Fibroblast of skin of left quadriceps (primary cell): Measurements from ENCODE around the gene BCL2L13.
A peak's percentile ranks its signal among the peaks of the same experiment; 100 is the strongest.

ENCODE experiments used
- DNase-seq, 2 experiments: peaks; one replicate each; pipeline ENCODE4 v3.0.0-alpha.2; 2013; ENCODE audit warnings: low read depth in 2 of 2

The BCL2L13 gene

DNA sequence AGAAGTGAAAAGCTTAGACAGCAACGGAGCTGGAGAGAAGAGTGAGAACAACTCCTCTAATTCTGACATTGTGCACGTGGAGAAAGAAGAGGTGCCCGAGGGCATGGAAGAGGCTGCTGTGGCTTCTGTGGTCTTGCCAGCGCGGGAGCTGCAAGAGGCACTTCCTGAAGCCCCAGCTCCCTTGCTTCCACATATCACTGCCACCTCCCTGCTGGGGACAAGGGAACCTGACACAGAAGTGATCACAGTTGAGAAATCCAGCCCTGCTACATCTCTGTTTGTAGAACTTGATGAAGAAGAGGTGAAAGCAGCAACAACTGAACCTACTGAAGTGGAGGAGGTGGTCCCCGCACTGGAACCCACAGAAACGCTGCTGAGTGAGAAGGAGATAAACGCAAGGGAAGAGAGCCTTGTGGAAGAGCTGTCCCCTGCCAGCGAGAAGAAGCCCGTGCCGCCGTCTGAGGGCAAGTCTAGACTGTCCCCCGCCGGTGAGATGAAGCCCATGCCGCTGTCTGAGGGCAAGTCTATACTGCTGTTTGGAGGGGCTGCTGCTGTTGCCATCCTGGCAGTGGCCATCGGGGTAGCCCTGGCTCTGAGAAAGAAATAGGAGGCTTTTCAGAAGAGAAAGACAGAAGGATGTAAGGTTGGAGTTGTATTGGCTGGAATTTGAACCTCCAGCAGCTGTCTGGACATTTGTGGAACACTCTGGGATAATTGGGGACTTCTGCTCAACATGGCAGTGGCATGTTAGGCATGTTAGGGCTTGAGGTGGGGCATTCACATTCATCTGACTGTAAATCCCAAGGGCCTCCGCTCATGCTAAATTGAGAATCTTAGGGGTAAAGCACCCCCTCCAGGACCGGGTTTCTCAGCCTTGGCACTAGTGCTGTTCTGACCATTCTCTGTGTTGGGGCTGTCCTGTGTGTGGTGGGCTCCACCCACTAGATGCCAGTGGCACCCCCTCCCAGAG is 88.7 kb downstream of the BCL2L13 start:
- no peak for DNase-seq

GRCh38 chr22:17728786-17729185 is 90.2 kb downstream of the BCL2L13 start:
- DNase-seq = no peak

- DNase-seq = no peak
Observed at GRCh38 chr22:17729561-17729960, 91.0 kb downstream of the BCL2L13 start.

DNA sequence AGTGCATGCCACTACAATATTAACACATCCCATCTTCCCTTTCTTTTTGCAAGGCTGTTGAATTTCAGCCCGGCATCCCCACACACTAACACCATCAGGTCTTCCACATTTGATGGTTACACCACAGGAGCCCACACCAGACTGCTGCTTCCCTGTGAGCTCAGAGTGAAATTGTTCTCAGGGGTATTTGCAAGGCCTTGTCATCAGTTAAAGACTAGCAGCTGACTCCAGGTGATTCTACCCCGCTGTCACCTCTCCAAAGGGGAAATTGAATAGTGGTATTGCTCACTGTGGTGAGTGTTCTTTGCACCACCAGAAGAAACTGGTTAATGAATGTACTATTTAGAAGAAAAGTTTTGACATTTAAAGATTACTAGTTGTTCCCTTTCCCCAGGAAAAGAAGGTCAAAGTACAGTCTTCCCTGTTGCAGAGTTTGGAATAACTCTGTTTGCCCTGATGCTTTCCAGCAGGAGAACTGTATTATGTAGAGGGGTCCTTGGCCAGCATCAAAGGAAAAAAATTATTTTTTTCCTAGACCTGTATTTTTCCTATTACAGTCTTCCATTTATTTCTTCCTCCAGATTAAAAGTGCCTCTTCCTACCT is 93.8 kb downstream of the BCL2L13 start:
- no peak for DNase-seq

DNA sequence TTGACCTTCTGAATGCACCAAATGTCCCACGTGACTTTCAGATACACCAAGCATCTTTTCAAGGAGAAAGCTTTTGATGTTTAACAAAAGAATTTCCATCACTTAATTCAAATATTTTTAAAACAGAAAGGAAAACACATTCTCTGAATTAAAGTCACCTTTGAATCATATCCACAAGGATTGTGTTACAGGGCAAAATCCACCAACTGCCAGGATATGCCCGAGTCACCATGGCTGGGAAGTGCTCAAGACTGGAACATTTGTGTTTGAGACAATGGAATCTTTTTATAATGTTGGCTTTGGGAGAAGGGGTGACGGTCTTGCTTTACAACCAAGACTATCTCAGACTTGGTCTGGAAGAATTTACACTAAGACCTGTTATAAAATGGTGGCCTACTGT is 94.9 kb downstream of the BCL2L13 start:
- DNase-seq = no peak

- DNase-seq = peak in 1 of 2 experiments; percentile 3
Observed at GRCh38 chr22:17734187-17734586, 95.6 kb downstream of the BCL2L13 start.

DNA sequence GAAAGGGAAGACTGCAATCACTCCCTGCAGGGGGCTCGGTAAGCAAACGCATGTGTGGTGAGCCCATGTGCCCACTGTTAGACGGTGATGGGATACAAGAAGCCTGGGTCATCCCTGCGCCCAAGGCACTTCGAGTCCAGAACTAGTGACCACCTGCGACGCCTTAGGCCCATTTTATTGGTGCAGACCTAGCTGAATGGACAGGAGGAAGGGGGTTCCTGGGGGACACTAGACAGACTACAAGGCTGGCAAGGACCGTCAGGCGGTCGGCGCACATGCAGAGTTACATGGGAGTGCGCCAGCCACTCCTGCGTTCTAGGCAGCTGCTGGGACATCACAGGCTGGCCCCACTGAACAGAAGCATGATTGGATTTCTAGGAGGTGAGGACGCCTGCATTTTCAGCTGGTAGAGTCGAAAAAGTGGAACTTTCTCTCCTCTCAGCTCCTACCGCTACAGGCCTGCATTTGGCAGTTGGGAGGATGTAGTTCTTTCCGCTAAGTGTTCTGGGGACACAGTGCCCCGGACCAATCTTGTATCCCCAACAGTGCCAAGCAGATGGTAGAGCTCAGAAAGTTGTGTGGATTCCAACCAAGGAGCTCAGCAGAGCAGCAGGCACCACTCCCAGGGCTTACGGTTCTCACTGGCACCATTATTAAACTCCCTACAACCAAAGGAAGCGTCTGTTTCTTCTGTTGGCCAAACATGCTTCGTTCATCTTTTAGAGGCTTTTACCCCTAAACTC is 100.0 kb downstream of the BCL2L13 start:
- no peak for DNase-seq

- DNase-seq = no peak
Observed at GRCh38 chr22:17739196-17739975, 100.8 kb downstream of the BCL2L13 start.

- DNase-seq = no peak
Observed at GRCh38 chr22:17741866-17742526, 103.4 kb downstream of the BCL2L13 start.

- peak; percentile 27 to 32 for DNase-seq
Observed at GRCh38 chr22:17742527-17742902, 104.0 kb downstream of the BCL2L13 start.

- no peak for DNase-seq
Observed at GRCh38 chr22:17743661-17744411, 105.3 kb downstream of the BCL2L13 start.

GRCh38 chr22:17744430-17744829 is 105.9 kb downstream of the BCL2L13 start:
- no peak for DNase-seq

GRCh38 chr22:17746916-17747315 is 108.4 kb downstream of the BCL2L13 start:
- no peak for DNase-seq

DNA sequence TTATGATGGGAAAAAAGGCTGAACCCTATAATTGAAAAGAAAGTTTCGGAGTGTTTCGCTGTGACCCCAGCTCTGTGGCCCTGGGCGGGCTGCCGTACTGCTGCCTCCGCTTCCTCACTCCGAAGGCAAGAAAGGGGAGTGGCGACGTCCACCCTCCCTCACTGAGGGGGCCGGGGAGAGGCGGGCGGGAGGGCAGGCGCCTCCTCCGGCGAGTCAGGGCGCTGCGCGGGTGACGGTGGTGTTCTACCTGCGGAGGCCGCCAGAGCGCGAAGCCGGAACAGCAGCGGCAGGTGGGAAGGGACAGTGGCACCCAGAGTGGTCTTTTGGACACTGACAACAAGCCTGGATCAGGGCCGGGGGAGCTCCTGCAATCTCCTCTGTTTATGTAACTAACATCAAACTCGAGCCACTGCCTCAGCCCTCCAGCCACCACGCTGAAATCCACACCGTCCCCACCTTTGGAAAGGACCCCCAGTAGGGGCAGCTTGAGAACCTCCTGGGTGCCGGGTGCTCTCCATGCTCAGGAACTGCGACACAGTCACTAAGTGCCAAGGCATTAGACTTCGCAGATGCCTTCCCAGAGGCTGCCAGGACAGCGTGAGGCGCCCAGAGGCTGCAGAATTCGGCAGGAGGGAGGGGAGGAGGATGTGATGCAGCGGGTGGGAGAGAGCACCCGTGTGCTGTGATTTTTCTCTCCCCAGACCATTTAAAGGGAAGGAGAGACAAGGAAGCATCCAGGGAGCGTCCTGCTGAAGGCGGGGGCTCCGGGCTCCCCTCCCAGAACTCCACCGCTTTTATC is 110.2 kb downstream of the BCL2L13 start:
- no peak for DNase-seq

DNA sequence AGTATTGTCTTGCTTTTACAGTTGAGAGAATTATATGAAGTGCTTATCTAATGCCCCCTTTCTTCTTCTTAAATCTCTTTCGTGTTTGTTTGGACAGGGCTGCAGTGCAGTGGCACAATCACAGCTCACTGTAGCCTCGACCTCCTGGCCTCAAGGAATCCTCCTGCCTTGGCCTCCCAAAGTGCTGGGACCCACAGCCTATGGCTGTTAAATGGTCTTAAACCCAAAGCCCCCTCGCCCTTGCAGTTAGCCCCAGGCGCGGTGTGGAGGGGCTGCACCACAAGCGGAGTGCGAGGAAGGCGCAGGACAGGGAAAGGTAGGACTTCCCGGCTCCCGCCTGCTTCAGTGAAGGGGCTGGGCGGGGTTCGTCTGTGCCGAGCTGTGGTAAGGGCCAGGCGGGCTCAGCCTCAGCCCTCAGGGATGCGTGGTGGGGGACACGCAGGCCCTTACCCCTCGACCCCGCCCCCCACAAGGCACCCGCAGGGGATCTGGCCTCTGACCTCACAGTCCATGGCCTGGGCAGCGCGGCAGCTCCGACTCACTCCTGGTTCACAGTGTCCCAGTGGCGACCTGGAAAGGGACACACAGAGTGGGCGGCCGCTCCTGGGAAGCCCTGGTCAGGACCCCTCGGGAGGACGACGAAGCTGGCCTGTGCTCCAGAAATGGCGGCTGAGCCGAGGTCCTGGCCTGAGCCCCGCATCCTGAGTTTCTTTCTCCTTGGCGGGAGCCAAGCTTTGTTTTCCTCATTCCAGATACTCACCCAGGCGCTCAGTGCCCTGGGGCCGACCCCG is 111.2 kb downstream of the BCL2L13 start:
- no peak for DNase-seq

DNA sequence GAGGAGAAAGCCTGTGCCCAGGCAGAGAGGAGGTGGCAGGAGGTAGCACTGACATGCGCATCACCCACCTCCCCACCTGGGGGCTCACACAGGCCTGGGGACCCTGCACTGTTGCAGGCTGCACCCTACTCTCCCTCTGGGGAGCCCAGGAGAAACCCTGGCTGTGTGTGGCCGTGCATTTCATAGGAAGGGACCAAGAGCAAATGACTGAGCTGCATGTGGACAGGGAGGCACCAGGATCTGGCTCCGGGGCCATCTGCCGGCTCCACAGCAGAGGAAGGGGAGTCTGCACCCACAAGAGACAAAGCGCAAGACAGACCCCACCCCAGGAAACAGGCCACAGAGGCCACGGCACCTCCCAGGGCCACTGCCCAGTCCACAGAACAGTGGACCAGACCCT is 113.0 kb downstream of the BCL2L13 start:
- no peak for DNase-seq

DNA sequence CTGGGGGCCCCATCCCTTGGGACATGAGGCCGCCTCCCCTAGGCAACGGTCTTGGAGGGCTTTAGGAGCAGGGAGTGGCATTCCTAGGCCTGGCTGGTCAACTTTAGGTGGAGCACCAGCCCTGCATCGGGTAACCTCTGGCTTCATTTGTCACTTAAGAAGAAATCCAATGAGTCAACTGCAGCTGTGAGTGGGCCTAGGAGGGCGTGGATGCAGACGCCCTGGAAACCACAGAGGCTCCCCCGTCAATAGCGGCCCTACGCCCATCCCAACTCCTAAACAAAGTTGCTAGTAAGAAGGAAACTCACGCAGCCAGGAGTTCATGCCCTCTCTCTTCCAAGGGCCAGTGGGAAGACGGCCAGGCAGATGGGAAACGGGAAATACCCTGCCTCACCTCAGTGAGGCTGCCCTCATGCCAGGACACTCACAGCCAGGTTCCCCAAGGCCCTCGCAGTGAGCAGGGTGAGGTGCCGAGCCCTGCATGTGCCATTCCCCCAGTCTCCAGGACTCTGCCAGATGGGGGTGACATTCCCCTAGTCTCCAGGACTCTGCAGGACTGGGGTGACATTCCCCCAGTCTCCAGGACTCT is 114.9 kb downstream of the BCL2L13 start:
- DNase-seq = no peak

DNA sequence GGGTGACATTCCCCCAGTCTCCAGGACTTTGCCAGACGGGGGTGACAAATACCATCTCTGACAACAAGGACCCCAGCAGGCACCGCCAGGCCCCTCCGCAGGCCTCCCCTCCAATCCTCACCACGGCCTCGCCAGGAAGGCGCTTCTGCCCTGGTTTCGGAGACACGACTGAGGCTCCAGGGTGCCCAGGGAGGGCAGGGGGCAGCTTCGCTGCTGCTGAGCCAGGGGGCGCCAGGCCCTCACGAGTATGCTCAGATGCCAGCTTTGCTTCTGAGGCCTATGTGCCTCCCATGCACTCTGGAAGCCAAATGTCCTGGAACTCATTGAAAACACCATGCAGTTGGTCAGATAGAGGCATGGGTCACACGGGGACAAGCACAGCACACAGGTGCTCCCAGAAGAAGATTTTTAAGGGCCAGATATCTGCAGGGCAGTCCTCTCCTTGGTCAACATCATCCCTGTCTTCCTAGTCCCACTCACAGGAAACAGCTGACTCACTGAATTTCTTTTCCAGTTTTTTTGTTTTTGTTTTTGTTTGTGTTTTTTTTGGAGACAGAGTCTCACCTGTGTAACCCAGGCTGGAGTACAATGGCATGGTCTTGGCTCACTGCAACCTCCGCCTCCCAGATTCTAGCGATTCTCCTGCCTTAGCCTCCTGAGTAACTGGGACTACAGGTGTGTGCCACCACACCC is 115.8 kb downstream of the BCL2L13 start:
- no peak for DNase-seq
